ENCODE results near the gene PSMB7.

The PSMB7 gene

GRCh38 chr9:124355039-124355940 lies 60.0 kb downstream of the PSMB7 start:
- no peak for DNase-seq

GRCh38 chr9:124354346-124355038 lies 60.8 kb downstream of the PSMB7 start:
- no peak for DNase-seq

- no peak for DNase-seq
Measured at GRCh38 chr9:124353811-124354274, 61.4 kb downstream of the PSMB7 start.

- DNase-seq: no peak
Measured at GRCh38 chr9:124353166-124353768, 62.0 kb downstream of the PSMB7 start.

- no peak for DNase-seq
Measured at GRCh38 chr9:124352616-124353015, 62.6 kb downstream of the PSMB7 start.

- DNase-seq: no peak
Measured at GRCh38 chr9:124351672-124352468, 63.4 kb downstream of the PSMB7 start.

- DNase-seq: no peak
Measured at GRCh38 chr9:124350494-124351263, 64.6 kb downstream of the PSMB7 start.

- no peak for DNase-seq
Measured at GRCh38 chr9:124349675-124350493, 65.4 kb downstream of the PSMB7 start.

GRCh38 chr9:124349267-124349666 lies 66.0 kb downstream of the PSMB7 start:
- DNase-seq: no peak

GRCh38 chr9:124348831-124349230 lies 66.4 kb downstream of the PSMB7 start:
- no peak for DNase-seq

GRCh38 chr9:124348363-124348762 lies 66.9 kb downstream of the PSMB7 start:
- no peak for DNase-seq

- DNase-seq: no peak
Measured at GRCh38 chr9:124347968-124348358, 67.3 kb downstream of the PSMB7 start.

GRCh38 chr9:124347206-124347967 lies 67.9 kb downstream of the PSMB7 start:
- DNase-seq: no peak

GRCh38 chr9:124346347-124347163 lies 68.7 kb downstream of the PSMB7 start:
- DNase-seq: no peak

- DNase-seq: no peak
Measured at GRCh38 chr9:124345751-124346281, 69.4 kb downstream of the PSMB7 start.

GRCh38 chr9:124345063-124345462 lies 70.2 kb downstream of the PSMB7 start:
- DNase-seq: no peak

GRCh38 chr9:124344291-124345050 lies 70.8 kb downstream of the PSMB7 start:
- no peak for DNase-seq
